ENCODE data around the gene TNRC6A. TPM values are rescaled to one million over a fixed set of nuclear protein-coding genes. Genes with fewer than 3 reads are reported as not detected.
"Not testable (repeated sequence)": the region's sequence is repeated elsewhere in the genome, so short reads cannot be mapped to it uniquely, and the experiment has no call there.

Gene TNRC6A
- total and polyA plus RNA-seq, 2 experiments from 2014 or later, result 24.5 to 33.1 TPM

GRCh38 chr16:24801761-24802302, 72.4 kb downstream of the TNRC6A start:
- H3K27me3 ChIP-seq, result no peaks in the 10 kb centered on the region
- H3K9me3 ChIP-seq (ENCODE audit: low read depth), result no peaks in the 10 kb centered on the region
- H3K27ac ChIP-seq, result peak overlapping the region; percentile 77
- peaks cover 9% of the 10 kb centered on the region for H3K4me1 ChIP-seq (ENCODE audit: low read depth)
- TF ChIP-seq CTCF (IDR thresholded peaks at IDR 0.05; ENCODE audit: low read depth, low read length), result no peak
- peak; percentile 21 to 49 for DNase-seq (ENCODE audit: low read depth in 1 of 2, low spot score in 1 of 2)
- H3K36me3 ChIP-seq, result peaks cover 88% of the 10 kb centered on the region
- H3K4me3 ChIP-seq, result no peak overlapping the region

GRCh38 chr16:24805484-24805883, 76.0 kb downstream of the TNRC6A start:
- H3K9me3 ChIP-seq (ENCODE audit: low read depth), result no peaks in the 10 kb centered on the region
- DNase-seq (ENCODE audit: low read depth in 1 of 2, low spot score in 1 of 2), result no peak
- no peak overlapping the region for H3K4me3 ChIP-seq
- peaks cover 87% of the 10 kb centered on the region for H3K36me3 ChIP-seq
- H3K27me3 ChIP-seq, result no peaks in the 10 kb centered on the region
- H3K4me1 ChIP-seq (ENCODE audit: low read depth), result peaks cover 9% of the 10 kb centered on the region
- TF ChIP-seq CTCF (IDR thresholded peaks at IDR 0.05; ENCODE audit: low read depth, low read length), result no peak
- no peak overlapping the region for H3K27ac ChIP-seq

GRCh38 chr16:24807301-24807700, 77.8 kb downstream of the TNRC6A start:
- TF ChIP-seq CTCF (IDR thresholded peaks at IDR 0.05; ENCODE audit: low read depth, low read length), result no peak
- Histone ChIP-seq H3K4me1 (ENCODE audit: low read depth) (no peaks in the 10 kb centered on the region), H3K36me3 (peaks cover 89% of the 10 kb centered on the region), H3K9me3 (ENCODE audit: low read depth) (no peaks in the 10 kb centered on the region), H3K27ac (no peak overlapping the region), H3K27me3 (no peaks in the 10 kb centered on the region), H3K4me3 (no peak overlapping the region)
- DNase-seq (ENCODE audit: low read depth in 1 of 2, low spot score in 1 of 2), result no peak

GRCh38 chr16:24810951-24811843, 81.7 kb downstream of the TNRC6A start:
- H3K27me3 ChIP-seq, result no peaks in the 10 kb centered on the region
- H3K9me3 ChIP-seq (ENCODE audit: low read depth), result no peaks in the 10 kb centered on the region
- H3K36me3 ChIP-seq, result peaks cover 81% of the 10 kb centered on the region
- H3K4me1 ChIP-seq (ENCODE audit: low read depth), result no peaks in the 10 kb centered on the region
- DNase-seq (ENCODE audit: low read depth in 1 of 2, low spot score in 1 of 2), result no peak
- no peak overlapping the region for H3K27ac ChIP-seq
- no peak for TF ChIP-seq CTCF (IDR thresholded peaks at IDR 0.05; ENCODE audit: low read depth, low read length)
- no peak overlapping the region for H3K4me3 ChIP-seq

GRCh38 chr16:24812813-24813212, 83.4 kb downstream of the TNRC6A start:
- not testable (repeated sequence) for DNase-seq (ENCODE audit: low read depth in 1 of 2, low spot score in 1 of 2)

GRCh38 chr16:24815021-24815420, 85.6 kb downstream of the TNRC6A start:
- Histone ChIP-seq H3K9me3 (ENCODE audit: low read depth) (no peaks in the 10 kb centered on the region), H3K27me3 (no peaks in the 10 kb centered on the region), H3K4me3 (no peak overlapping the region), H3K36me3 (peaks cover 79% of the 10 kb centered on the region), H3K4me1 (ENCODE audit: low read depth) (no peaks in the 10 kb centered on the region), H3K27ac (no peak overlapping the region)
- TF ChIP-seq CTCF (IDR thresholded peaks at IDR 0.05; ENCODE audit: low read depth, low read length), result no peak
- no peak for DNase-seq (ENCODE audit: low read depth in 1 of 2, low spot score in 1 of 2)

More at GRCh38 chr16:24812813-24813212, 83.4 kb downstream of the TNRC6A start:
- H3K9me3 ChIP-seq (ENCODE audit: low read depth); H3K4me1 ChIP-seq (ENCODE audit: low read depth); H3K4me3 ChIP-seq; H3K27ac ChIP-seq; H3K27me3 ChIP-seq: not testable (repeated sequence)
- peaks cover 82% of the 10 kb centered on the region for H3K36me3 ChIP-seq
